Ovary (tissue), 3 donors: ENCODE measurements around the gene KIAA0586.

Experiments used
- CTCF ChIP-seq, 3 donors: fragments of 450-650 bp in 2 of 3; fragments of 200-600 bp in 1 of 3; IDR thresholded peaks; one replicate each; pipeline versions ENCODE4 v1.5.1 to v1.8.0; 2016 to 2022; ENCODE audit warnings: antibody characterized with exemption in 3 of 3, mild to moderate bottlenecking in 1 of 3
- EP300 ChIP-seq: sonication (generic); formaldehyde crosslinking; IDR thresholded peaks from one replicate; pipeline ENCODE4 v1.6.1; 2017; ENCODE audit warnings: antibody characterized with exemption
- POLR2A ChIP-seq: fragments of 450-650 bp; IDR thresholded peaks from one replicate; pipeline ENCODE4 v1.6.1; 2017; ENCODE audit warnings: antibody characterized with exemption, mild to moderate bottlenecking, moderate library complexity
- donor health status: DM: no; HTN: no; CAD: no.

- TF ChIP-seq CTCF (IDR thresholded peaks at IDR 0.05) (no peak), POLR2A (no peak), EP300 (no peak)
Measured at GRCh38 chr14:58484176-58484575, 56.7 kb downstream of the KIAA0586 start.
